Mammary epithelial cell (primary cell): Measurements from ENCODE around the gene RNF113B.

Experiments used
- CTCF ChIP-seq, 2 donors: IDR thresholded peaks in 1 of 2; conservative IDR thresholded peaks in 1 of 2; 2 replicates each; pipeline ENCODE4 v1.5.1; 2011 to 2012; ENCODE audit warnings: inconsistent platforms in 2 of 2, low read length in 2 of 2, mild to moderate bottlenecking in 2 of 2, control low read depth in 1 of 2, low read depth in 1 of 2; ENCODE audit not compliant: insufficient read depth in 1 of 2; ENCODE audit errors: extremely low read depth in 1 of 2
- EZH2 ChIP-seq: IDR thresholded peaks from 2 replicates; pipeline ENCODE4 v1.6.1; 2012; ENCODE audit warnings: low read length, inconsistent platforms, borderline replicate concordance

- no peak for TF ChIP-seq CTCF (conservative IDR thresholded peaks at IDR 0.05 in 1 of 2, IDR thresholded peaks at IDR 0.05 in 1 of 2; ENCODE audit: extremely low read depth in 1 of 2, insufficient read depth in 1 of 2, low read depth in 1 of 2, low read length in 2 of 2)
- TF ChIP-seq EZH2, result no peak
Observed at GRCh38 chr13:98212763-98213162, 35.7 kb upstream of the RNF113B start.
